B cell (primary cell): ENCODE results near the gene TLDC2. TPM values are rescaled to one million over a fixed set of nuclear protein-coding genes. Genes with fewer than 3 reads are reported as not detected.
A peak's percentile ranks its signal among the peaks of the same experiment; 100 is the strongest.

Experiments
- ATAC-seq: fragments of 200-7000 bp; cut with Tn5 transposase; one replicate; pipeline ENCODE4 v1.10.0; 2021; ENCODE audit warnings: low read depth, mild to moderate bottlenecking, moderate number of reproducible peaks, moderate library complexity
- CTCF ChIA-PET: fragments of 350-600 bp; sonication (Branson Sonifier 250); formaldehyde crosslinking; loops from one replicate; lab custom pipeline; 2021; ENCODE audit warnings: antibody characterized with exemption, inconsistent platforms; lab: Charles Lee
- POLR2A ChIA-PET: fragments of 350-600 bp; sonication (Branson Sonifier 250); formaldehyde crosslinking; loops from one replicate; lab custom pipeline; 2021; ENCODE audit warnings: antibody characterized with exemption; lab: Charles Lee
- DNase-seq: peaks from one replicate; pipeline ENCODE4 v3.0.0; 2013
- H2AFZ ChIP-seq: 2 replicates; pipeline ENCODE4 v1.6.1; 2012; ENCODE audit warnings: mild to moderate bottlenecking, low read depth, low read length; ENCODE audit not compliant: insufficient read depth, poor library complexity, severe bottlenecking
- H3K27ac ChIP-seq, 2 donors: 1 replicate in 1 of 2; 2 replicates in 1 of 2; pipeline ENCODE4 v1.5.1; 2012 to 2013; ENCODE audit warnings: low read length in 2 of 2, mild to moderate bottlenecking in 2 of 2, moderate library complexity in 1 of 2
- H3K27me3 ChIP-seq, 4 experiments: fragments of 200-600 bp in 1 of 4; sonication (generic) in 1 of 4; replicated peaks in 1 of 4; 1 replicate in 2 of 4; 2 replicates in 2 of 4; pipeline versions ENCODE4 v1.6.1 to v1.7.0; 2013 to 2016; ENCODE audit warnings: low read length in 3 of 4, mild to moderate bottlenecking in 2 of 4, mixed read lengths in 1 of 4, moderate library complexity in 1 of 4; ENCODE audit not compliant: insufficient read depth in 4 of 4, control insufficient read depth in 3 of 4; ENCODE audit errors: control extremely low read depth in 1 of 4
- H3K36me3 ChIP-seq, 2 experiments: replicated peaks in 1 of 2; 1 replicate in 1 of 2; 2 replicates in 1 of 2; pipeline versions ENCODE4 v1.6.1 to v1.7.1; 2013; ENCODE audit warnings: low read length in 1 of 2; ENCODE audit not compliant: insufficient read depth in 2 of 2, control insufficient read depth in 1 of 2; ENCODE audit errors: control extremely low read depth in 1 of 2, extremely low read depth in 1 of 2
- H3K4me1 ChIP-seq, 2 donors: fragments of 200-600 bp in 1 of 2; sonication (generic) in 1 of 2; 1 replicate in 1 of 2; 2 replicates in 1 of 2; pipeline versions ENCODE4 v1.5.1 to v1.6.1; 2013 to 2017; ENCODE audit warnings: low read length in 2 of 2; ENCODE audit not compliant: control insufficient read depth in 2 of 2, insufficient read depth in 2 of 2
- H3K4me2 ChIP-seq: replicated peaks from 2 replicates; pipeline ENCODE3; 2012; ENCODE audit warnings: mild to moderate bottlenecking, low read depth, low read length; ENCODE audit not compliant: poor library complexity, severe bottlenecking
- H3K4me3 ChIP-seq, 5 experiments: fragments of 200-600 bp in 1 of 5; sonication (generic) in 1 of 5; 1 replicate in 3 of 5; 2 replicates in 2 of 5; pipeline versions ENCODE4 v1.5.1 to v1.7.0; 2011 to 2016; ENCODE audit warnings: low read length in 4 of 5, mild to moderate bottlenecking in 4 of 5, low read depth in 2 of 5, control low read depth in 1 of 5, moderate library complexity in 1 of 5; ENCODE audit not compliant: insufficient read depth in 1 of 5; ENCODE audit errors: control extremely low read depth in 1 of 5, extremely low read depth in 1 of 5
- H3K79me2 ChIP-seq: fragments of 200-600 bp; sonication (generic); one replicate; pipeline ENCODE4 v1.6.0; 2016; ENCODE audit warnings: low read length; ENCODE audit not compliant: control insufficient read depth, insufficient read depth
- H3K9ac ChIP-seq: fragments of 200-600 bp; sonication (generic); 2 replicates; pipeline ENCODE4 v1.6.1; 2017; ENCODE audit warnings: mild to moderate bottlenecking, low read length, moderate library complexity
- H3K9me3 ChIP-seq, 3 donors: one replicate each; pipeline versions ENCODE4 v1.6.1 to v1.7.1; 2013; ENCODE audit warnings: low read length in 2 of 3; ENCODE audit not compliant: control insufficient read depth in 2 of 3, insufficient read depth in 1 of 3; ENCODE audit errors: control extremely low read depth in 1 of 3
- H4K20me1 ChIP-seq: 2 replicates; pipeline ENCODE4 v1.6.0; 2012; ENCODE audit warnings: mild to moderate bottlenecking, low read length; ENCODE audit not compliant: insufficient read depth, control insufficient read depth, poor library complexity, severe bottlenecking
- H3K27ac Mint-ChIP-seq: one replicate; pipeline ENCODE4 v1.8.0; 2021; ENCODE audit warnings: mixed read lengths
- H3K27me3 Mint-ChIP-seq: one replicate; pipeline ENCODE4 v1.8.0; 2021; ENCODE audit warnings: mixed read lengths
- H3K4me1 Mint-ChIP-seq: one replicate; pipeline ENCODE4 v1.8.0; 2021; ENCODE audit warnings: mixed read lengths
- H3K4me3 Mint-ChIP-seq: one replicate; pipeline ENCODE4 v1.8.0; 2021; ENCODE audit warnings: mixed read lengths
- H3K9me3 Mint-ChIP-seq: one replicate; pipeline ENCODE4 v1.8.0; 2022; ENCODE audit warnings: mixed read lengths; ENCODE audit not compliant: insufficient read depth
- CTCF ChIP-seq: fragments of 200-600 bp; IDR thresholded peaks from one replicate; pipeline ENCODE4 v1.8.0; 2022; ENCODE audit warnings: antibody characterized with exemption, mild to moderate bottlenecking
- EZH2 ChIP-seq: IDR thresholded peaks from 2 replicates; pipeline ENCODE4 v1.6.1; 2012; ENCODE audit warnings: borderline replicate concordance, low read depth, mild to moderate bottlenecking, moderate library complexity, low read length; ENCODE audit not compliant: insufficient read depth, poor library complexity, severe bottlenecking
- WGBS: methylation state at CpG from one replicate; pipeline ENCODE4 v1.1.5; 2013; ENCODE audit warnings: missing lambda C conversion rate; ENCODE audit not compliant: insufficient coverage; 5-methylcytosine and 5-hydroxymethylcytosine counted together
- intact Hi-C: fragments of 100-400 bp; cut with micrococcal nuclease; formaldehyde crosslinking; loops from one replicate; pipeline ENCODE4 v1.10.0; 2022
- polyA plus RNA-seq: library from polyadenylated mRNA; depleted of rRNA; stranded (reverse); fragments of >200 nt; gene quantifications from 2 replicates; pipeline ENCODE4 v1.2.3, GENCODE V29; 2012
- total RNA-seq, 2 donors: library from RNA; stranded (reverse); fragments of 120-200 nt in 1 of 2; gene quantifications; 1 replicate in 1 of 2; 2 replicates in 1 of 2; pipeline versions ENCODE4 v1.2.3 to v1.2.4, GENCODE V29; 2013 to 2022

TLDC2 gene
- total and polyA plus RNA-seq, 2 donors (not counting 1 experiment from before 2014, with no cell fraction given) = 0.13 TPM; not detected in 1

- peaks cover 17% of the 10 kb centered on the region for H4K20me1 ChIP-seq
- H3K4me3 Mint-ChIP-seq = peak overlapping the region; percentile 60
- no peaks in the 10 kb centered on the region for H3K9me3 Mint-ChIP-seq
- H3K9ac ChIP-seq = peak overlapping the region; percentile 55
- peaks cover 69% of the 10 kb centered on the region for H3K4me1 Mint-ChIP-seq
- H3K4me3 ChIP-seq = peak overlapping the region in 4 of 5 experiments; percentile 31 to 65 (median 48)
- ChIA-PET CTCF (interaction anchor here (0.7 to 6.1 kb wide), 12 partner anchors 13 to 249 kb away, joined by 3 to 80 read pairs (median 14); partner anchors contain the start of gene NDRG3), POLR2A (interaction anchor here (0.7 to 2.8 kb wide), 3 partner anchors 15 to 68 kb away, joined by 3 to 10 read pairs (median 4); no protein-coding TSS in a partner anchor)
- peak overlapping the region; percentile 82 for H3K4me2 ChIP-seq
- H3K27ac ChIP-seq = no peak overlapping the region
- no peaks in the 10 kb centered on the region for H3K27me3 ChIP-seq
- WGBS = 58% methylated on average over 42 of the region's 45 CpGs
- DNase-seq = no peak
- ATAC-seq = no peak
- H3K27ac Mint-ChIP-seq = peak overlapping the region; percentile 50
- H3K79me2 ChIP-seq = peaks cover 47% of the 10 kb centered on the region
- TF ChIP-seq CTCF (no peak), EZH2 (no peak)
- H3K27me3 Mint-ChIP-seq = no peaks in the 10 kb centered on the region
- peaks cover 46 to 49% of the 10 kb centered on the region in 2 donors for H3K4me1 ChIP-seq
- H2AFZ ChIP-seq = no peak overlapping the region
- H3K36me3 ChIP-seq = peaks cover 0 to 6% of the 10 kb centered on the region in 2 experiments
- intact Hi-C loops = loop anchor here (2.0 to 10.0 kb wide), 3 partner anchors 19 to 397 kb away; no protein-coding TSS in a partner anchor
- H3K9me3 ChIP-seq = no peaks in the 10 kb centered on the region
Observed at GRCh38 chr20:36861875-36862801, 13.8 kb upstream of the TLDC2 start.
